GM21717 (cell line): Measurements from ENCODE around the gene ST7.
"Not testable (repeated sequence)": the region's sequence is repeated elsewhere in the genome, so short reads cannot be mapped to it uniquely, and the experiment has no call there.

Experiments used
- ATAC-seq: cut with Tn5 transposase; IDR thresholded peaks from one replicate; pipeline ENCODE4 v1.9.1; 2021; ENCODE audit warnings: mild to moderate bottlenecking, moderate library complexity; ENCODE audit not compliant: unreplicated experiment

The ST7 gene

DNA sequence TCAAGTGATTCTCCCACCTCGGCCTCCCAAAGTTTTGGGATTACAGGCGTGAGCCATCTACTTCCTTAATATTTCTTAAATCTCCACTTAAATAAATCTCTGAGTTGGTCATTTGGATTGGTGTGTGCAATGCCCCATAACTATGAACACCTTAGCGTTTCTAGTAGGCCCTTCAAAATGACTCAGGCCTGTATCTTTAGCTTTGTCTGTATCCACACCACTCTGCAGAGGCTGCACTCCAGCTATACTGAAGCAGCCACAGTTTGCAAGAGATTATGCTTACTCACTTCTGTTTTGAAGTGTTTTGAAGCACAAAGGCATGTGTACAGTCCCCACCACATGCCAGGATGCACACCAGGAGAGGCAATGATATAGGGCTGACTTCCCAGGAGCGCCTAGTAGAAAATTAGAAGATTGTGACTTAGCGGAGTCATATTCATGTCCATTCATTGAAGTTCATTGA is 2.4 kb upstream of the ST7 start:
- ATAC-seq: no peak

DNA sequence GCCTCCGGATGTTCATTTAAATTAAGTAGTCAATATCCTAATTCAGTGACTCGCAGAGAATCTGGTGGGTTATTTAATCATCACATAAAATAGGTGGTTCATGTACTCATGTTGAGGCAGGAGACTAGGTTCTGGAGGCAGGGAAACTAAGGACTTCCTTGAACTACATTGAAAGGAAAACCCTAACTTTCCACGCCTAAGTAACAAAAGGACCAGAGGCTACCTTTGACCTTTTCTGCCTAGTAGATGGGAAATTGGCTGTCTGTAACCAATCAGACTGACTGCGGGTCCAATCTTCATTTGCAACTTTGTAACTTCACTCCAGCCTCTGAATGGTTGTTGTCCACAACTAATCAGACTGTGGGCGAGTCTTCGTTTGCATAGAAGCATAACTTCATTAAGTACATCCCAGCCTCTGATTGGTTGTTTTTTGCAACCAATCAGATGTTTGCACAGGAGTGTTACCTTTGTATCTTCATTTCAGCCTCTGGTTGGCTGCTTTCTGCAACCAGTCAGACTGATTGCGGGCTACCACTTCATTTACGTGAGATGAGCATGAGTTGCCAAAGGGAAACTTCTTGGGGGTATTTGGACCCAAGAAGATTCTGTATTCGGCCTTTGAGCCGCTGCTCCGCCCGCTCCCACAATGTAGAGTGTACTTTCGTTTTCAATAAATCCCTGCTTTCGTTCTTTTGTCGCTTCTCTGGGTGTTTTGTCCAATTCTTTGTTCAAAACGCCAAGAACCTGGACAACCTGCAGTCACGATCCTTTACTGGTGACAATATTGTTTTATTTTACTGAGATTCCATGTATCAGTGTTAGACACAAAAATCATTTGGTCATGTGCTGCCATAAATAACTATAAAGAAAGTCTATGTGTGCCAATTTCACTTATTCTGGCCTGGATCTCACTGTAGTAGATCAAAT is 1.7 kb upstream of the ST7 start:
- ATAC-seq: no peak

DNA sequence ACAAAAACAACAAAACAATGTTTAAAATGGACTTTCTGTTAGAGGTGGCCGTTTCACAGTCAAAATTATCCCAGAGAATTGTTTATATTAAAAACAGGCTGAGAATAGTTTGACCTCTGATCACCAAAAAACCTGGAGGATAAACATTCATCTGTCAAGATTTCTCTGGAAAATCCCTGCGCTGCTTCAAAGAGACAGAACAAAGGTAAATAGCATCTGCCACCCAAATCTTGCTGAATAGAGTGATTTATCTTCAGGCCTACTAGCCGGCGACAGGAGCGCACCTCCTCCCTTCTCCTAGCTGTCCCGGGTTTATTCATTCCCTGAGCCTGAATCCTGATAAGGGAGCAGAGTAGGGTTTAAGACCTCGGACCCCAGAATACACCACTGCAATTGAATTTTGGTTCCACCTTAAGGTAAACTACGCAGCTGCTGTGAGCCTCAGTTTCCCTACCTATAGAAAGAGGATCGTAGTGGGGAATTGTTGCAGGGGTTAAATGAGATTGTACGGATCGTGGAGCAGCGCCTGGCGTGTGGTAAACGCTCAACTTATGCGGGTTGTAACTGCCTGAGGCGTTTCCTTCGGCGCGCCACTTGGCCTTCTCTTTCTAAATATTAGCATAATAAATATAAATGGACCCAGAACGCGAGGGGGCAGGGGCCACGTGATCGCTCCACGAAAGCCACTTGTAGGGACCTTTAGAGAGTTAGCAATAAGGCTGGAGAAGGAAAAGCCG is 498 bp upstream of the ST7 start:
- ATAC-seq: peak; percentile 20

DNA sequence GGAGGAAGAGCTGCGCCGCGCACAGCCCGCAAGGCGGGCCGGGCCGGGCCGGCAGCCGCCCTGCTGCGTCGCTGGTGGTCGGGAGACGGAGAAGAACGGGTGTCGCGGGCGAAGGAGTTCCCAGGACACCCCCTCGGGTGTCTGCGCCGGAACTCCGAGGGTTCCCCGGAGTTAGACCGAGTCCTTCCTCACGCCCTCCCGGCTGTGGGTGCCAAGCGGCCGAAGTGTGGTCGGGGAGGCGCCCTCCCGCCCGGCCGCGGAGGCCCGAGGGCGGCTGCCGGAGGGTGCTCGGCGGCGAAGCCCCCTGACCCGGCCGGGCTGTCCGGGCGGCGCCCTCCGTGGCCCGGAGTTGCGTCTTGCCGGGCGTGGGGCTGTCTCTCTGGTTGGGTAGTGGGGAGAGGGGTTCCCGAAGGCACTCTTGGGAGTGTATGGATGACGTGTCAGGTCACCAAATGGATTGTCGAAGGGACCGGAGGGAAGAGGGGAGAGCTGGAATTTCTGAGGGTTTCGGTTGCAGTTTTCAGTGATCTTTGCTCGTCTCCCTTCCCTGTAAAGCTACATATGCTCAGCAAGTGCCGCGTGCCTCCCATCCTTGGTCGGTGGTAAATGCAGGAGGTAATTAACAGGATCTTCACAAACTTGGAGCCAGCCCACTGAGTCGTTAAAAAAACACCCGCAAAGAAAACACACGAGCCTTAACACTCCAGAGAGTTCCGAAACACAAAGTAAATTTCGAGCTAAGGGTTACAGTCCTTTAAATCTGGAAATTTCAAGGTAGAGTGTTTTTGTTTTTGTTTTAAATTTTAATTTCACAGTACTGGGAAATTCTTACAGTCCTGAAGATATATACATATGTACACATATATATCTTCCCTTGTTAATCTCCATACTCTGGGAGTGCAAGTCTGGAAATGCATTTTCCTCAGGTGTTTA is 871 bp downstream of the ST7 start:
- peak; percentile 20 for ATAC-seq

DNA sequence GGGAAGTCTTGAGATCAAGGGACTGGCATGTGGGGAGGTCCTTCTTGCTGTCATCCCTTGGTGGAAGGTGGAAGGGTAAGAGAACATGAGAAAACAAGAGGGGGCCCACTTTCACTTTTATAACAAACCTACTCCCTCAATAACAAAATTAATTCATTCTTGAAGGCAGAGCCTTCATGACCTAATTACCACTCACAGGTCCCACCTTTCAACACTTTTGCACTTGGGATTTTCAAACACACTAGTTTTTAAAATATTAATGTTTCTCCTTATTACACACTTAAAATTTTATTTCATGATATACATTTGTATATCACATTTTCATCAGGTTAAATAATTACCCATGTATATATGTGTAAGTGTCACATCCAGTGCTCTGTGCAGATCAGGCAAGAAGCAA is 2.0 kb downstream of the ST7 start:
- no peak for ATAC-seq

DNA sequence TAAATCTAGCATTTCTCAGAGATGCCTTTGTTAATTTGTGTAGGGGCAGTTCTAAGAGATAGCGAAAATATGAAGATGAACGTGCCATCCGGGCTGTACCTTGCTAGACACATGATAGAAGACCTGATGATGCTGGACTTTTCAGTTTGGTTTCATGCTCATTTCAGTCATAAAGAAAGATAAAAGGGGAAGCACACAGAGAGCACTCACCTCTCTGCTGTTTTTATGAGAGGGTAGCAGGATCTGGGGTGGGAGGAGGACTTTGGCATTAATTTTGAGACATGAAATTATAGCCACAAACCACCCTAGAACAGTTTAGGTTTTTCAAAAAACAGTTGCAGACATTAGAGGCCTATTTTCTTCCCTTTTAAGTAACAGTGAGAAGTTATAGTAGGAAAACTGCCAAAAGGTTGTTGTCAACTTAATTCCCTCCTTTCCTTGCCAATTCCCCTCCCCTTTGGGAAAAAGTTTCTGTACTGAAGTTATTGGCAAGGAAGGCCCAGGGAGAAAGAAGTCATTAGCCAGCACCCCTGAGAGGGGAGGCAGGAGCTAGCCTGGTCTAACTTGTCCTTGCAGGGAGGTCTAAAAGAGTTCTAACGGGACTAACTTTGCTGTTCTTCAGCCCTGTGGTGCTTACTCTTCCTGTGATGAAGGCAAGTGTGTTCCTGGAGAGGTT is 2.6 kb downstream of the ST7 start:
- peak; percentile 85 for ATAC-seq

DNA sequence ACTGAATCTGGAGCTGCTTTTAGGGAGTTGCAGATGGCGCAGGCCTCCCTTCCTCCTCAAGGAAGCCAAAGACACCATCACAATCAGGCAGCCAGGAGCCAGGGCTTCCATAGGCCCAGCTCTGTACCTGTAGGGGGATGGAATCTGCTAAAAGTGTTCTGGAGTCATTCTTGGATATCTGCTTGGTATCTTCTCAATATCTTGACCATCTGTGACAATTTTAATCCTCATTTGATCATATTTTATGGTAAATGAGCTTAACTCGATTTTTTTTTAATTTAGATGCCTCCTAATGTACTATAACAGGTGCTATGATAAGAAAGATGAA is 3.1 kb downstream of the ST7 start:
- ATAC-seq: no peak

DNA sequence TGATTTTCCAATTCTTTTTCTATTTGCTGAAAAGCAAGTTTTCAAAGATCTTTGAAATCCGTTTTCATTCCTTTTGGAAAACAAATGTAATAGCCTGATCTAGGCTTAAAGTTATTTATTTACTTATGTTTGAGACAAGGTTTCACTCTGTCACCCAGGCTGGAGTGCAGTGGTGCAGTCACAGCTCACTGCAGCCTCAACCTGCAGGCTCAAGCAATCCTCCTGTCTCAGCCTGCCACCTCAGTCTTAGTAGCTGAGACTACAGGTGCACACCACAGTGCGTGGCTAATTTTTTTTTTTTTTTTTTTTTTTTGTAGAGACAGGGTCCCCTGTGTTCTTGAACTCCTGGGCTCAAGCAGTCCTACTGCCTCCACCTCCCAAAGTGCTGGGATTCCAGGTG is 4.6 kb downstream of the ST7 start:
- ATAC-seq: no peak

DNA sequence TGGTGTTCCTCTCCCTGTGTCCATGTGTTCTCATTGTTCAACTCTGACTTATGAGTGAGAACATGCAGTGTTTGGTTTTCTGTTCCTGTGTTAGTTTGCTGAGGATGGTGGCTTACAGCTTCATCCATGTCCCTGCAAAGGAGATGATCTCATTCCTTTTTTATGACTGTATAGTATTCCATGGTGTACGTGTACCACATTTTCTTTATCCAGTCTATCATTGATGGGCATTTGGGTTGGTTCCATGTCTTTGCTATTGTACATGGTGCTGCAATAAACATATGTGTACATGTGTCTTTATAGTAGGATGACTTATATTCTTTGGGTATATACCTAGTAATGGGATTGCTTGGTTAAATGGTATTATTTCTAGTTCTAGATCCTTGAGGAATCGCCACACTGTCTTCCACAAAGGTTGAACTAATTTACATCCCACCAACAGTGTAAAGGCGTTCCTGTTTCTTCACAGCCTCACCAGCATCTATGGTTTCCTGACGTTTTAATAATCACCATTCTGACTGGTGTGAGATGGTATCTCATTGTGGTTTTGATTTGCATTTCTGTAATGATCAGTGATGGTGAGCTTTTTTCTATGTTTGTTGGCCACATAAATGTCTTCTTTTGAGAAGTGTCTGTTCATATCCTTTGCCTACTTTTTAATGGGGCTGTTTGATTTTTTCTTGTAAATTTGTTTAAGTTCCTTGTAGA is 8.8 kb downstream of the ST7 start:
- not testable (repeated sequence) for ATAC-seq

DNA sequence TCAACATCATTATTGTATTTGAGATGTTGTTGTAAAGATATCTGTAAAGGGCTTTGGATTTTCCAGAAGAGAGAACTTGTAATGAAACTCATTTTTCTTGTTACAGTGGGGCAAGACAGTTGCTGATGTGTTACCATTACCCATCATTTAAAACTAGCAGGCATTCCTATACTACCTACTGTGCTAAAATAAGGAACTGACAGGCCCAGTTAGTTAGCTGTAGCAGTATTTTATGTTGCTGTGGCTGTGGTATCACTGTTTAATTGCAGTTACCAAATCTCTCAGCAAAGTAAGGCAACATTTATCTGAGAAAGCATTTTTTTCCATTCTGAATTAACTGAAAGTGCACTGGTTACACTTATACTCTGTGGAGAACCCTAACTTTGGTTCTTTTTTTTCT is 9.9 kb downstream of the ST7 start:
- no peak for ATAC-seq

DNA sequence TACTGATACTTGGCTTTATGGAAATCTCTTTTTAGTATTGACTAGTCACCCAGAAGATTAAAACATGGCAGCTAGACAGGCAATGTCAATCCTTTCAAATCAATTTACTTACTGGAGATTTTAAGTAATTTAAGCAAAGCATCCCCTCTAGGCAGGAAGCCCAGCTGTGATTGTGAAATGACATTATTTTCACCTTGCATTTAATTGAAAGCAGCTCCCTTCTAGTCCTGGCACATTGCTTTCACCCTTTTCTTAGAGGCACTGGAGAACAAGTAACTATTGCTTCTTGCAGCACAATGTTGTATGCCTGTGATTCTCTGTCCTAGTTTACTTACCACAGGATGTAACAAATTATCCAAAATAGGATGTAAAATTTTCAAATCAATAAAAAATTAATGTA is 13.3 kb downstream of the ST7 start:
- no peak for ATAC-seq

DNA sequence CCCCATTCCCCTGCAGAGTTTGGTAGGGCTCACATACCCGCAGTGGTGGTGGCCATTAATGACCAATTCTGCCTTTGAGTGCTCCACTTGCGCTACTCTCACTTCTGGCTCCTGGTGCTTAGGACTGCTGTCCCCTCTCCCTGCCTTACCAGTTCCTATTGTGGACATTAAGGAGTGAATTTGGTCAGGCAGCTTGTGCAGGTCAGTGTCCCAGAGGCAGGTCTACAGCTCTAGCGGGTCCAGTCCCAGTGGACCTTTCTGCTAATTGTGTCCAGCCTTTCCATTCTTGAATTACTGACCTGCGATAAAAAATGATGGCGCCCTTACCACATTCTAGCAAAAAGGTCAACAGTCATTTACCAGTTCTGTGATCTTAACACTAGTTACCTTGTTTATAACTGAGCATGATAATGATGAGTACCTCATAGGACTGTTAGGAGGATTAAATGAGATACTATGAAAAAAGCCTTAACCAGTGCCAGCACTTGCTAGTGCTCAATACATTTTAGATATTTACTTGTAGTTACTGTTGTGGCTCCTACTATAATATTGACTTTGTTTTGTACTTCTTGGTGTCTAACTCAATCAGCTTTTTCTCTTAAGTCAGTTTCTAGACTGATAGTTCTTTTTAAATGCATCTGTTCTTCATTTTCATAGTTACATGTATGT is 14.1 kb downstream of the ST7 start:
- no peak for ATAC-seq

DNA sequence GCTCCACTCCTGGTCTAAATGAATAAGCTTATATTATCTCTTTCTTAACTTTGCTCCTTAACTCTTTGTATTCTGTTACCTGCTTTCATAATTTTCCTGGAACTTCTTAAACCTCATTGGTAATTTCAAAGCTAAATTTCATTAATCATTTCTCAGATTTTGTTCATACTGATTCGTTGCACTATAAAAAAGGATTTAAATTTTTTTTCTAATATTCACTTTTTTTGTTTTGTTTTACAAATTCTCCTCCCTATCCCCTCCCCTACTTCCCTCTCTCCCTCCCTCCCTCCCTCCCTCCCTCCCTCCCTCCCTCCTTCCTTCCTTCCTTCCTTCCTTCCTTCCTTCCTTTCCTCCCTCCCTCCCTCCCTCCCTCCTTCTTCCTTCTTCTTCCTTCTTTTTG is 14.7 kb downstream of the ST7 start:
- no peak for ATAC-seq

DNA sequence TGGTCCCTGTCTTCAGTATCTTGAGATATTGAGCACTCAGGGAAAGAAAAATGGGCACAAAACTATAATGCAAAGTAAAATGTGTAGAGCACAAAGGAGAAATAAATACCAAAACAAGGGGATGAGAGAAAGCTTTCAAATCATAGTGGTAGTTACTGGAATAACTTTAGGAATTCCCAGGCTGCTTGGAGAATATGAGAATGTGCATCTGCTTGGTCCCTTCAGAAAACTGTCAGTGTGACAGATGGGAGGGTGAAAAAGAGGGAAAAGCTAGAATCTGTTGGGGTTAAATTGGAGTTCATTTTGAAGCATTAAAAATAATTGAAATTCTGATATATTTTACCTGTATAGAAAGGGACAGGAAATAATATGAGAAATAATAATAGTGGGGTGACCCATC is 15.3 kb downstream of the ST7 start:
- ATAC-seq: no peak

DNA sequence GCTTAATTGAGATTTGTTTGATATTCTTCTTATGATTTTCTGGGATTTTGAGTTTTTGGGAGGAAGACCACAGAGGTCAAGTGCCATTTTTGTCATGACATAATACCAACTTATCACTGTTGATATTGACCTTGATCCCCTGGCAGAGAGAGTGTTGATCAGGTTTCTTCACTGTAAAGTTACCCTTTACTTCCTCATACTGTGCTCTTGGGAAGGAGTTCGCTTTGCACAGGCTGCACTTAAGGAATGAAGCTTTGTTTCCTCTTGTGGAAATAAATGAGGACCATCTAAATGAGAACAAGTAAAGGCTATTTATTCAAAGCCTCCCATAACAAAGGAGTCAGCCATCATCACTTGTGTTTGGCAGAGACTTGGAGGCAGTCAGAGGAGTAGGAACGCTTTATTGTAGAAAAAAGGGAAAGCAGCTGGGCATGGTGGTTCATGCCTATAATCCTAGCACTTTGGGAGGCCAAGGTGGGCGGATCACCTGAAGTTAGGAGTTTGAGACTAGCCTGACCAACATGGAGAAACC is 16.1 kb downstream of the ST7 start:
- ATAC-seq: no peak

DNA sequence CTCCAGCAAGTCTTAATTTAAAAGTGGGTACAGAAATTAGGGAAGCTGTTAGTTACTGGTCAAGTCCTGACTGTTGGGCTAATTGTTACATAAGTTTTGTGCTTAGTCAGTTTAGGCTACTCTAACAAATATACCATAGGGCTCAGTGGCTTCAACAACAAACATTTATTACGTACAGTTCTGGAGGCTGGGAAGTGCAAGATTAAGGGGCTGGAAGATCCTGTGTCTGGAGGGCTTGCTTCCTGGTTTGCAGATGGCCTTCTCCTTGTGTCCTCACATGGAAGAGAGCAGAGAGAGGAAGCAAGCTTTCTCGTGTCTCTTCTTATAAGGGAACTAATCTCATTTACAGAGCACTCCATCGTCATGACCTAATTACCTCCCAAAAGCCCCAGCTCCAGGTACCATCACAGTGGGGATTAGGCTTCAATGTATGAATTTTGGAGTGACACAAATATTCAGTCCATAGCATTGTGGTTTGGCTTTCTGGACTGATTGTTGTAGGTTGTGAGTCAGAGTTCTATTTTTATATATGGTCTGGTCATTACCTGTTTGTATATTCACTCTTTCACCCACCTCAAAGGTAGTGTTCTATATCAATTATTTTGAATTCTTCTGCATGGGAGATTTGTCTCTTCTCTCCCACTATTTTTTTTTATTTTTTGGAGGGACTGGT is 17.1 kb downstream of the ST7 start:
- ATAC-seq: peak; percentile 78

DNA sequence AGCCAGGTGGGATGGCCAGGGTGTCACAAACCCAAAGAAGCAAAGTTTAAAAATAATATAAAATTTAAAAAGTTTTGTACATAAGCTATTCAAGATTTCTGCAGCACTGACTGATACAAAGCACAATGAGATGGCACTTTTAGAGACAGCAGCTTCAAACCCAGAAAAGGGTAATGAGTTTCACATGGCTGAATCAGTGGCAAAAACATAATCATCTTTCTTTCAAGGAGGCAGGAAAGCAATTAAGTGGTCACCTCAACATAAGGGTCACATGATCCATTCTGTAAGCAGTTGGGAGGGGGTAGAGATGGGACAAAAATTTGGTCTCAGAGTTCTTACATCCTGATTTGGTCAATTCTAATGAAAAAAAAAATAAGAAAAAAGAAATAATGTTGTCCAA is 17.9 kb downstream of the ST7 start:
- not testable (repeated sequence) for ATAC-seq

DNA sequence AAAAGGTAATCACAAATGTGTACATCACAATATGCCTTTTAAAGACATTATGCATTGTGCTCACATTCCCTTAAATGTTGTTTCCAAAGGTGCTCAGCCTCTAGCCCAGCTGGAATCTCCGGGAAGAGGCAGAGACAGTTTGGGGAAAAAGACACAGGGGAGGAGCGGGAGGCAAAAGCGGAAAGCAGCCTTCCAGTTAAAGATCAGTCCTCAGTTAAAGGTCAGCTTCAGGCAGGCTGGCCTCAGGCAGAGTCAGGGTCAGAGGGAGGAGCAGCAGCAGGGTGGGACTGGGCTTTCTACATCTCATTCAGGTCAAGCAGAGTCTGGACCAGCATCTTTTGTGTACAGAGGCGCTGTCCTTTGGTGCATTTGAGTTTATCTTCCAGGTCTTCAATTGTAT is 18.6 kb downstream of the ST7 start:
- ATAC-seq: no peak

DNA sequence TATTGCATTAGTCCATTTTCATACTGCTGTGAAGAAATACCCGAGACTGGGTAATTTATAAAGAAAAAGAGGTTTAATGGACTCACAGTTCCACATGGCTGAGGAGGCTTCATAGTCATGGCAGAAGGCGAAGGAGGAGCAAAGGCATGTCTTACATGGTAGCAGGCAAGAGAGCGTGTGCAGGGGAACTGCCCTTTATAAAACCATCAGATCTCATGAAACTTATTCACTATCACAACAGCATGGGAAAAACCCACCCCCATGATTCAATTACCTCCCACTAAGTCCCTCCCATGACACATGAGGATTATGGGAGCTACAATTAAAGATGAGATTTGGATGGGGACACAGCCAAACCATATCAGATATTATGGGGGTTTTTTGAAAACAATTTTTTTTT is 21.7 kb downstream of the ST7 start:
- not testable (repeated sequence) for ATAC-seq
